GM20000 (cell line): ENCODE measurements around the gene SHISAL1.

Source experiments
- DNase-seq: peaks from one replicate; pipeline ENCODE4 v3.0.0; 2012; ENCODE audit warnings: low spot score
- TF ChIP-seq, protein P1 (sequence below): IDR thresholded peaks from 2 replicates; pipeline ENCODE4 v1.5.1; 2012; ENCODE audit warnings: mild to moderate bottlenecking, control low read depth; ENCODE audit errors: extremely low read depth, missing control alignments

The SHISAL1 gene

GRCh38 chr22:44248926-44249325 is 63.8 kb downstream of the SHISAL1 start:
- DNase-seq, result no peak
- TF ChIP-seq, protein P1, sequence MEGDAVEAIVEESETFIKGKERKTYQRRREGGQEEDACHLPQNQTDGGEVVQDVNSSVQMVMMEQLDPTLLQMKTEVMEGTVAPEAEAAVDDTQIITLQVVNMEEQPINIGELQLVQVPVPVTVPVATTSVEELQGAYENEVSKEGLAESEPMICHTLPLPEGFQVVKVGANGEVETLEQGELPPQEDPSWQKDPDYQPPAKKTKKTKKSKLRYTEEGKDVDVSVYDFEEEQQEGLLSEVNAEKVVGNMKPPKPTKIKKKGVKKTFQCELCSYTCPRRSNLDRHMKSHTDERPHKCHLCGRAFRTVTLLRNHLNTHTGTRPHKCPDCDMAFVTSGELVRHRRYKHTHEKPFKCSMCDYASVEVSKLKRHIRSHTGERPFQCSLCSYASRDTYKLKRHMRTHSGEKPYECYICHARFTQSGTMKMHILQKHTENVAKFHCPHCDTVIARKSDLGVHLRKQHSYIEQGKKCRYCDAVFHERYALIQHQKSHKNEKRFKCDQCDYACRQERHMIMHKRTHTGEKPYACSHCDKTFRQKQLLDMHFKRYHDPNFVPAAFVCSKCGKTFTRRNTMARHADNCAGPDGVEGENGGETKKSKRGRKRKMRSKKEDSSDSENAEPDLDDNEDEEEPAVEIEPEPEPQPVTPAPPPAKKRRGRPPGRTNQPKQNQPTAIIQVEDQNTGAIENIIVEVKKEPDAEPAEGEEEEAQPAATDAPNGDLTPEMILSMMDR, result no peak

- TF ChIP-seq, protein P1, result no peak
- no peak for DNase-seq
These were observed 64.5 kb downstream of the SHISAL1 start for GRCh38 chr22:44247923-44248892.

GRCh38 chr22:44247346-44247745 is 65.4 kb downstream of the SHISAL1 start:
- DNase-seq, result no peak
- TF ChIP-seq, protein P1, result no peak

DNA sequence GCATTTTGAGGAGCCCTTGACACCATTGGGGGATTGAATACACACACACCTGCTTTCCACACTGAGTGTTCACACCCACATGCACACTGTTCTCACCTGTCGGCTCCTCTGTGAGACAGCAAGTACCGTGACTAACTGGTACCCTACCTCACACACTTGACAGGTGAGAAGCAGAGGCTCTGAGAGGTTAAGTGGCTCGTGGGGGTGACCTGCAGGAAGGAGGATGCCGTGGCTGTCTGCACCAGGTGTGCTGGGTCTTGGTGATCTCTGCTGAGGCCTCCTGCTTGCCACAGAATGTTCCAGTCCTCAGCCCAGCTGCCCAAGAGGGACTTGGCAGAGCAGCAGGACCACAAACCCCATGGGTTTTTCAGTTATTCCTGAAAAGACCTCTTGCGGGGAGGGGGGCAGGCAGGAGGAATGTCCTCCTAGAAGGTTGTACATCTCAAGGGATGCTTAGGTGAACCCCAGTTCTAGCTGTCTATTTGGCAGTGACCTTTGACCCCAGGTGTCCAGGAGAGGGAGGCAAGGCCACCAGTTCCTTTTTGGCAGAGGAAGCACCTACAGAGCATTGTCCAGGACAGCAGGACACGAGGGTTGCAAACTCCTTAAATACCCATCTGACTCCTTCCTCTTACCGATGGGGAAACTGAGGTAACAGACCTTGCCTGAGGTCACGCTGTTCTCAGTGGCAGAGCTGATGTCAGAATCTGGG is 66.0 kb downstream of the SHISAL1 start:
- TF ChIP-seq, protein P1, result no peak
- no peak for DNase-seq

DNA sequence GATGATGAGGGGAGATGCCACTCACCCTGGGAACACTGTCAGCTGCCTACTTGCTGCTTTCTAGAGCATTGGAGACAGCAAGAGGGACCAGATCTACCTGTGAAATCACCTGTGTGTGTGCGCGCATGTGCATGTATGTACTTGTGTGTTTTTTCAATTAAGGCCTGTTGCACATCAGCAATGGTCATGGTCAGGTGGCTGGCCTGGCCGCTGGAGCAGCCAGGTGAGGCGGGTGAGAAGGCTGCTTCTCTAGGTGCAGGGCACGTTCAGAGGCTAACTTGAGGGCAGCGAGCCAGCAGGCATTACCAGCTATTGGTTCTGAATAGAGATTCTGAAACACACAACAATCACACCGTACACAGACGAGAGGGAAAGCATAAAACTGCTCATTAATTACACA is 66.9 kb downstream of the SHISAL1 start:
- DNase-seq, result no peak

GRCh38 chr22:44245438-44245837 is 67.3 kb downstream of the SHISAL1 start:
- DNase-seq, result no peak
- TF ChIP-seq, protein P1, result no peak

More for the DNA sequence above, 66.9 kb downstream of the SHISAL1 start:
- TF ChIP-seq, protein P1, result no peak

- TF ChIP-seq, protein P1, result no peak
- DNase-seq, result no peak
These were observed 68.4 kb downstream of the SHISAL1 start for GRCh38 chr22:44244265-44244822.
